GM21423 (cell line): Measurements from ENCODE around the gene KRT71.
"Not testable (repeated sequence)": the region's sequence is repeated elsewhere in the genome, so short reads cannot be mapped to it uniquely, and the experiment has no call there.

Experiments
- ATAC-seq: cut with Tn5 transposase; IDR thresholded peaks from one replicate; pipeline ENCODE4 v1.9.1; 2021; ENCODE audit warnings: mild to moderate bottlenecking, moderate library complexity; ENCODE audit not compliant: unreplicated experiment

The KRT71 gene

DNA sequence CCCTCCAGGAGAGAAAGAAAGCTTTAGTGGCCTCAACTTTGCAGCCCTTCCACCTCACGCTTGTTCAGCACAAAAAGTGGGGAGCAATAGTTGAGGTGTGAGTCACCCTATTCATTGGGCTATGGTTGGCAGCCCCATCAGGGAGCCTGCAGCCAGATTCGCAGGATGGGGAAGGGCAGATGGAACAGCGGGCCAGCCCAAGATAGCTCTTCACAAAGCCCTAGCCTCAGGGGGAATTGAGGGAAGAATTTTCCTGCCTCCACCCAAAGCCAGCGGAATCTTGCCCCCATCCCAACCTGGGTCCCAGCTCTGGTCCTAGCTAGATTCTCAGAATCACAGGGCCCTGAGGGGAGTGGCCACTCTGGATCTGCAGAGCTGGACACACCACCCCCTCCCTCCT, 29.1 kb downstream of the KRT71 start:
- no peak for ATAC-seq

DNA sequence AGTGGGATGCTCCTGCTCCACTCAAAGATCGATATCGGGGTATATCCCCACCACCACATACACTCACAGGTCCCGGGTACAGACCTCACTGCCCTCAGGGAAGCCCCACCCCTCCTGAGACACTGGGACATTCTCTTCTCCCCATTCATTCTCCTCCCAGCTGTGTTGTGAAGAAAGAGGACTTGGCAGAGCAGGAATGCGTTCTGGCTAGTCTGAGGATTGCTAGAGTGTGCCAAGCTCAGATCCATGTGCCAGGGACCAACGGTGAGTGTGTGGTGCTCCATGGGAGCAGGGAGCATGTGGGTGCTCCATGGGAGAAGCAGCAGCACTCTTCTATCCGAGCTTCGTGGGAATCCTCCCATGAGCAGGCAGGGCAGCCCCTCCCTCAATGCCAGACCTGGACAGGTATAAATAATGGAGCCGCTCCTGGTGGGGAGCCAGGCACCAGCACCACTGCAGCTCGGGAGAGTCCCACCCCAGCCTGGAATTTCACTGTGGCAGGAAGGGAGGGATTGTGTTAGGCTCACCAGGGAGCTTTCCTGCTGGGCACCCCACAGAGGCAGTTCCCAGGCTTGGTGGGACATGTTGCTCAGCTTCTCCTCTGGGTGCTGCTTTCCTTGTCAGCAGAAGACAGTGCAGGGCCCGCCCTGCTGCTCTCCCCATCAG, 30.5 kb downstream of the KRT71 start:
- ATAC-seq, result no peak

DNA sequence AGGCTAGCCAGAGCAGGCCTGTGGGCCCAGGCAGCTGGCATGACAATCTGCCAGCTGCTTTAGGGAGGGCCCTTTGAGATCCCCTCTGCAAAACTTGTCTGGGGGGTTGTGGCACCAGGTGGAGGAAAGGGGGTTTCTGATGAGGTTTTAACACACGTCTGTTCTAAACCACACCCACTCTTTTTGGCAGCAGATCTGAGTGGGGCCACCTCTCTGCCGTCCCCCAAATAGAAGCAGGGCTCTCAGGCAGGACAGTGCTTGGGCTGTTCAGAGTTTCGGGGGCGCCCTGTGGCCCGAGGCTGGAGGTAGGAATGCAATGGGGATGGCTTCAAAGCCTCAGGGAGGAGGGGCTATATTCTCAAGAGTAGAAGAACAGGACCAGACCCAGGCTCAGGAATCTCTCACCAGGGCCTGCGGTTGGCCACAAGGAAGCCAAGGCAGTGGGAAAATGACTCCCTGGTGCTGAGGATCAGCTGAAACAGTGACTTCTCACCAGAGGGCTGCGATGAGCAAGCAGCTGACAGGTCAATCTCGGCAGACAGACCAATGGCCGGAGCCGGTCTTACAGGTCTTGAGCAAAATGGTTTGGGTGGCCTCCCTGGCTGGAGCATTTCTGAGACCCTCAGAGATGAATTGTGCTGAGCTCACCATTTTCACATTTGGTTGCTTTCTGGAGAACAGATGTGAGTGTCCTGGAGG, 31.2 kb downstream of the KRT71 start:
- ATAC-seq, result no peak

DNA sequence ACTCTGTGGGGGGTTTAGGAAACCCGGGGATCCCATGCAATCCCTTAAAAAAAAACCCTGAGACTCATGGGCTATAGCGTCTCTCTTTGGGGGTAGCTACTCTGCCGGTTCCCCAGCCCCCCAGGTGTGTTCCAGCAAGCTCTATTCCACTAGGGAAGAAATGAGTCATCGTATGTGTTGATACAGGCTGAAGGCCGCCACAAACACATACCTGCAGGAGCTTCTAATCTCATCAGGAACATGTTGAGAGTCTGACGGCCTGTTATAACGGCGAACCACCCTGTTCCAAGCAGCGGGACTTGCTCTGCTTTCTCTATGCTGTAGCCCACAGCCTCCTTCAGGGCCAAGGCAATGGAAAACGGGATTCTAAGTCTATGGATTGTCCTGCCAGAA, 31.8 kb downstream of the KRT71 start:
- ATAC-seq, result no peak

DNA sequence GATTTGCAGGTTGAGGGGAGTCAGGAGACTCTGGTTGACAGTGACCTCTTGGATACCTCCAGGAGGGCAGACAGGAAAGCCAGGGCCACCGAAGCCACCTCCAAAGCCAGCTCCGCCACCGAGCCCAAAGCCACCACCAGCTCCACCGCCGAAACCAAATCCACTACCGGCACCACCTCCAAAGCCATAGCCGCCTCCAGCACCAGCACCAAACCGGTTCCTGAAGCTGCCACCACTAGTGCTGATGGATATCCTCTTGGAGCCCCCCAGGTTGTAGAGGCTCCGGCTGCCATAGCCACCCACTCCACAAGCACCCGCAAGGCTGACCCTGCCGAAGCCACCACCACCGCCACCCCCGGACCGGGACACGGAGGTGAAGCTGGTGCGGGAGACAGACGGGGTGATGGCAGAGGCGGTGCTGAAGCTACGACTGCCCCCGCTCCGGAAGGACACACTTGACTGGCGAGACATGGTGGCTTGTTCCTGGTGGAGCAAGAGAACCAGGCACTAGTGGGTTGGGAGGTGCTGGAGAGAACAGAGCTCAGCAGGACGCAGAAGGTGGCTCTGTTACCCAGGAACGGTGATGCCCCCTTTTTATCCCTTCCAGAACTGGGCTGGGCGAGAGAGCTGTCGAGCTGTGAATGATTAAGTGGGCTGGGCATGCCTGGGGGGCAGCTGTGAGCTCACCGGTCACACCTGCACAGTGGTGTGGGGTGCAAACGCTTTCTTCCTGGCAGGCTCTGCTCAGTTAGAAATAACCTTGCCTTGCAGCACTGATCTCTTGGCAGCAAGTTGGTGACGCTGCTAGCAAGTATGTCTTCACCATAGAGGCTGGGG, 32.9 kb downstream of the KRT71 start, which contains the start of gene KRT5:
Gene KRT5 (minus strand): TSS at position 569 of the 837 bp plus-strand sequence. CDS start 98 bp downstream, at position 471.
- ATAC-seq, result no peak

DNA sequence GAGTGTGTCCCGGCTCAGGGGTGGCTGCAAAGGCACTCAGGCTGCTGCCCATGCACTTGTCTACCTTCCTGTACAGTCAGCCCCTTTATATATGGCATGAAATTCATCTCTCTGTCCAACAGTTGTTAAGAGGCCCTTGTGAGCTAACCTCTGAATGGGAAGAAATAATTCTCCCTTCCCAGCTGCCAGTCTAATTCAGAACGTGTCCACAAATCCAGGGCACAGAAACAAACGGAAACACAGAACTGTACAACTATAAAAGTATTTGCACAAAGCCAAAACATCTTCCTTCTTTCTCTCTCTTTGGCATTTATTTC, 33.6 kb downstream of the KRT71 start:
- ATAC-seq, result no peak

DNA sequence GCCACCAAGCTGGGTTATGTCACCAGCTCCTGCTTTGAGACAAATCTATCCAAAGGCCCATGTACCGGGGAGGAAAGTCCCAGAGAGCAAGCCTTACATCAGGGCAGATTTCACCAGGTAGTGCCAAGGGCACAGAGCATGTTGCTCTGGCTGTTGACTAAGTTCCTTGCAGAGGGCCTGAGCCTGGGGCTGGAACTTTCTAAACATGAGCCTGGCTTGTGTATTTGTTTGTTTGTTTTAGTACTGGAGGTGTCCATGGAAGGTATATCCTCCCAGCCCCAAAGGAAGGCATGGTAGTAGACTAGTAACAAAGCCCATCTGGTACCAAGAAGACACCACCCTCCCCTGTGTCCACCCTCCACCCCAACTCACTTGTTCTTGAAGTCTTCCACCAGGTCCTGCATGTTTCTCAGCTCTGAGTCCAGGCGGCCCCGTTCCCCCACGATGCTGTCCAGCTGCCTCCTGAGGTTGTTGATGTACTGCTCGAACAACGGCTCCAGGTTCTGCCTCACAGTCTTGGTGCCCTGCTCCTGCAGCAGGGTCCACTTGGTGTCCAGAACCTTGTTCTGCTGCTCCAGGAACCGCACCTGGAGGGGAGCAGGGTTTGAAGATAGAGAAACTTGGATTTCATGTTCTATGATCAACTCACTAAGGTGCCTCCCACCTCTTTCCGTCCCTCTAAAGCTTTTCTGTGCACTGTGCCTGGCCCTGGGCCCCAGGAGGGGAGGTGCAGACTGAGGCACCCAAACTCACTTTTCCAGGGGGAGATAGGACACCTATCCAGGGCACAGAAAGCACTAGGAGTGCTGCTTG, 34.2 kb downstream of the KRT71 start:
- ATAC-seq, result no peak

DNA sequence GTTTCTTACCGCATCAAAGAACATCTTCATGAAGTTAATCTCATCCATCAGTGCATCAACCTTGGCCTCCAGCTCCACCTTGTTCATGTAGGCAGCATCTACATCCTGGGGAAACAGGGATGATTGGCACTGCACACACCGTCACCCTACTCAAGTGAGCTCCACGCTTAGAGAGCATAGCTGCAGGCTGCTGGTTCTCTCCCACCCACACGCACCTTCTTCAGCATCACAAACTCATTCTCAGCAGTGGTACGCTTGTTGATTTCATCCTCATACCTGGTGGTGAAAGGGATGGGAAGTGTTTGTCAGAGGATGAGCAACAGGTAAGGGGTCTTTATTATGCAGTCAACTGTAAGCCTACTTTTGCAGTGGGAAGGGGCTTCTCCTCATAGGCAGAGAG, 35.1 kb downstream of the KRT71 start:
- ATAC-seq, result no peak

DNA sequence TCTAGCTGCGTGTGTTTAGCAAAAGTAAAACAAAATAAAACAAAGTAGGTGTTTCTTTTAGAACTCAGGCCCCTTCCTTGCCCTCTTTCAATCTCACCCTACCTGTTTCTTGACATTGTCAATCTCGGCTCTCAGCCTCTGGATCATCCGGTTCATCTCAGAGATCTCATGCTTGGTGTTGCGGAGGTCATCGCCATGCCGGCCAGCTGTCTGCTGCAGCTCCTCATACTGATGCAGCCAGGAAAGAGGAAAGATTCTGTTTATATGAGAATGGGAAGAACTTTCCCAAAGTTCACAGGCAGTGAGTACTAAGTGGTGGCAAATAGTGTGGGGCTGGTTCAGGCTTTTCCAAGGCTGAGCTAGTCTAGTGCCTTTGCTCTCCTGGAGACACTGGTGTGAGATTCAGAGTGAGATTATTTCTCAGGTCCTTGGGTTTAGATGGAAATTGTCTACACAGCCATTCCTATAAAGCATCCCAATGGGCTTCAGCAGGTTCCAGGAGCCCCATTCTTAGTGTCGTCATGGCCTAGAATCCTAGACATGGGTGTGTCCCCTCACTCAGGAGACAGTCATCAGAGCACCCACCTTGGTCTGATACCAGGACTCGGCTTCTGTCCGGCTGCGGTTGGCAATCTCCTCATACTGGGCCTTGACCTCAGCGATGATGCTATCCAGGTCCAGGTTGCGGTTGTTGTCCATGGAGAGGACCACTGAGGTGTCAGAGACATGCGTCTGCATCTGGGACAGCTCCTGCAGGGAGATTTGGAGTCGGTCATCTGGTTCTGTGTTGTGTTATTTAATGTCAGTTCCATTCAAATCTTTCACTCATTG, 35.7 kb downstream of the KRT71 start:
- no peak for ATAC-seq

DNA sequence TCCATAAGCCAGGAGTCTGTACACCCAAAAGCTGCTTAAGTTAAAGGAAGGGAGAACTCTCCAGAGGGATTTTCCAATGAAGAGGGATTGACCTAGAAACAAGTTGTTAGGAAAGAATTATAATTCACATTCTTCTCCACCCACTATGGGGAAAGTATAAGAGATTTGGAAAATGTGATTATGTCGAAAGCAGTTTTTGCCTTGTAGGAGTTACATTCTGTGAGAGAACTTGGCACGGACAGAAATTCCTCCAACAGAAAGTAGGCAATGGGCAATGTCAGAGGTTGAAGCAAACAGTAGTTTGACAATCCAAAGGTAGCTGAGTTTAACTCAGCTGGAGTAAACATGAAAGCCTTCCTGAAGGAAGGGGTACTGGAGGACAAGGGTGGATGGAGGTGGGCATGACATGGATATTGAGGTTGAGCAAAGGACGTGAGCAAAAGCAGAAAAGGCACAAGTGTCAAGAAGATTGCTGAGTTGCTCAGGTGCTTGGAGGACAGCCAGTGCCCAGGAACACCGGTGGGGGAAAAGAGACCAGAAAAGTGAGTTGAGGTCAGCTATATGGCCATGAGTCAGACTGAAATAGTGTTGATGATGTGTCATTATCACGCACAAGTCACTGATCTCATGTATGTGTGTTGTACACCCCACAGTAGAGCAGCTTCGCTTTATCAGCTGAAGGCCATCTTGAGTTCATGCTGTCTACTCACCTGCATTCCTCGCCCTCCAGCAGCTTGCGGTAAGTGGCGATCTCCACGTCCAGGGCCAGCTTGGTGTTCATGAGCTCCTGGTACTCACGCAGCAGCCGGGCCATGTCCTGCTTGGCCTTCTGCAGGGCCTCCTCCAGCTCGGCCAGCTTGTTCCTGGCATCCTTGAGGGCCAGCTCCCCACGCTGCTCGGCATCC, 36.8 kb downstream of the KRT71 start:
- ATAC-seq, result no peak

DNA sequence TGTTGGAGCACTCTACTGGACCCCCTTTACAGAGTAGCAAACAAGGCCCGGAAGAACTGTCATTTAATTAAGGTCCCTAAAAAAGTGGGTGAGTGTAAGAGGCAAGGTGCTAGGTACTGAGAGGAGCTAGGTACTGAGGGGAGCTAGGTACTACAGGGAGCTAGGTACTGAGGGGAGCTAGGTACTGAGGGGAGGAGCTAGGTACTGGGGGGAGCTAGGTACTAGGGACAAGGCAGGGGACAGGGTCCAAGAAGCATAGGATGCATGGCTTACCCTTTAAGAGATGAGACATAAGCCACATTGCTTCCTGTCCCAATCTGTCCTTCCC, 37.7 kb downstream of the KRT71 start:
- no peak for ATAC-seq

DNA sequence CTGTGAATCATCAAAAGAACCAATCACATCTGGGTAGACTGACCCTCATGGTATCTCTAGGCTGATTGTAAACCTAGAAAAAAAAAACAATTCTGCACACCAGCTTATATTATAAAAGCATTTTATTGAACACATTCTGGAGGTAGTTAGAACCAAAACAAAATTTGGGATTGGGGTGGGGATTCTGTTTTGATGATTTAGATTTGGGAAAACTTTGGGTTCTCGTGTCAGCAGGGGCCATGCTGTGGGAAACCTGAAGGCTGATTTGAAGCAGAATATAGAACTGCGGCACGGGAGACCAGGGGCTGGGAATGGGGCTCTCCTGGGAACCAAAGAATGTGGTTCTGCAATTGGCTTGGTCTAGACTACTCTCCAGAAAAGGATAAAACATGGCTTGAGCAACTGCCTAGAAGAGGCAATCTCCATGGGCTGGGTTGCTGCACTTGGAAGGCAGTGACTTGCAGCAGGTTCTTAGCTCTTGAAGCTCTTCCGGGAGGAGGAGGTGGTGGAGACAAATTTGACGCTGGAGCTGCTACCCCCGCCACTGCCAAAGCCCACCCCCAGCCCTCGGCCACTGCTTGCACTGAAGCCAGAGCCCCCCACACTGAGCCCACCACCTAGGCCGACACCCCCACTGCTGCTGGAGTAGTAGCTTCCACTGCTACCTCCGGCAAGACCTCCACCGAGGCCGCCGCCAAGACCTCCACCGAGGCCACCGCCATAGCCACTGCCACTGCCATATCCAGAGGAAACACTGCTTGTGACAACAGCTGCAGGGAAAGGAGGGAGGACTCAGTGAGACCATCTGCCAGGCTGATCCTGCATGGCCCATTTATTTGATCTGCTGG, 38.2 kb downstream of the KRT71 start:
- no peak for ATAC-seq

DNA sequence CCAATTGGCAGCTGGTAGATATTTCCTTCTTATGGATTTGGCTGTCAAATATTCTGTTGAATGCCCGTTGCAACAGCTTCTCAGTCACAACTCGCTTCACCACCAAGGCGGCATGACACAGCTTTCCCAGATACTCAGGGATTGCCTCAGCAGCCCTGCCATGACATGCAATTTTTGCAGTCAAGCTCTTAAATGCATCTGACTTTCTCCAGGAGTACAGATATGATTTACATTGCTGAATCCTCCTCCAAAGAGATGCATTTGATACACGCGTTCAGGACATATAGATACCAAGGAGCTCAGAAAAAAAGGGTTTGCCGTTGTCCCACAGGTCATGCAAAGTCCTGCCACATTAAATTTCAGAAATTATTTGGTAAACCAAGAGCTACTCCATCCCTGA, 39.2 kb downstream of the KRT71 start:
- no peak for ATAC-seq

DNA sequence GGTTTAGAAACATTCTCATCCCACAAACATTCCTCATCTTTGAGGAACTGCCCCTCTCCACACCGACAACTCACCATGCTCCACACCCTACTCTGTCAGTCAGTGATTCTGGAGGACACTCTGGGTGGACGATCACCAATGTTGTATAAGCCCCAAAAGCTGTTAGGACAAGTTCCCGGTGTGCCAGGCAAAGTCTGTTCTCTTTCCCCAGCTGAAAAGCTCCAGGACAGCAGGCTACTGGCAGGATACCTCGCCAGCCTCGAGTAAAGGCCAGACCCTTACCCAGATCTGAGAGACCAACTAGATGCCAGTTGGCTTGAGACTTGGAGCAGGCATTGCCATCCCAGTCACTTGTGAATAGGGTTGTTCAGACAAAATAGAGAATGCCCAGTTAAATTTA, 44.7 kb downstream of the KRT71 start:
- ATAC-seq, result no peak

DNA sequence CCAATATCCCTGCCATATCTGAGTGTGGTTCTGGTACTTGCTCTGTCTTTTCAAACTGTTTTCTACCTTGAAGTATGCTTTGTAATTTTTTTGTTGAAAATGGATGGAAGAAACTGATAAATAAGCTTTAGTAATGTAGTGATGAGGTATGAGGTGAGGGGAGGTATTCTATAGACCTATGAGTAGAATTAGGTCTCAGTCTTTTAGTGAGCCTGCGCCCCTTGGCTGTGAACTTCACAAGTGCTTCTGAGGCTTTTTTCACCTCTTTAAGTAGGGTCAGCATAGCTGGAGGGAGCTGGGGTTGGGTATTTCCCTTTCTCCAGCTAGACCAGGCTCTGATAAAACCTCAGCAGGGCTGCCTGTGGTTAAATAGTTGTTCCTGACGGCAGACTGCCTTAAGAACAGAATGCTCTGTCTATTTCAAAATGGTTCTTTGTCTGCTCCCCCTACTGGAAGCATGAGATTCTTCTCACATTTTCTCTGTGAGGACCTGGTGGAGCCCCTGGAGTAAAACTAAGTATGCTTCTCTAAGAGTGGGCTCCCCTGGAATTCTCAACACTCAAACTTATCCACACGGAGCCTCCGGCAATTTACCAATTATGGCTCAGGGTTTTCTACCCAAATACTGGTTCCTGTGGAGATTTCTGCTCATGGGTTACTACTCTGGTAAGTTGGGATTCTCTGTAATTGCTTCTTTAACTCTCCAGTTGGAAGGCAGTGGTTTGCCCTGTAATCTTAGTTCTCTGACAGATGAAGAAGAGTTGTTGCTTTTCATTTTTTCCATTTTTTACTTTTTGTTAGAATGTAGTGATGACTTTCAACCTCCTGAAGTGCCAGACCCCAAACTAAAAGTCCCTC, 45.9 kb downstream of the KRT71 start:
- no peak for ATAC-seq

DNA sequence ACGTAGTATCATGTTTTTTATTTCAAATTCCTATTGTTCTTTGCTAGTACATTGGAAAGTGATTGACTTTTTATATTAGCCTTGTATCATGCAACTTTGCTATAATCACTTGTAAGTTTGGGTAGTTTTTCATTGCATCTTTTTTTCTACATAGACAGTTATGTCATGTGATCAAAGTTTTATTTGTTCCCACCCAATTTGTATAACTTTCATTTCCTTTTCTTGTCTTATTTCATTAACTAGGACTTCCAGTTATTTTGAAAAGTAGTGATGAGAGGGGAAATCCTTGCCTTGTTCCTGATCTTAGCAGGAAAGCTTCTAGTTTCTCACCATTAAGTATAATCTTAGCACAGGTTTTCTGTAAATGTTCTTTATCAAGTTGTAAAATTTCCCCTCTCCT, 50.1 kb downstream of the KRT71 start:
- ATAC-seq, result no peak

DNA sequence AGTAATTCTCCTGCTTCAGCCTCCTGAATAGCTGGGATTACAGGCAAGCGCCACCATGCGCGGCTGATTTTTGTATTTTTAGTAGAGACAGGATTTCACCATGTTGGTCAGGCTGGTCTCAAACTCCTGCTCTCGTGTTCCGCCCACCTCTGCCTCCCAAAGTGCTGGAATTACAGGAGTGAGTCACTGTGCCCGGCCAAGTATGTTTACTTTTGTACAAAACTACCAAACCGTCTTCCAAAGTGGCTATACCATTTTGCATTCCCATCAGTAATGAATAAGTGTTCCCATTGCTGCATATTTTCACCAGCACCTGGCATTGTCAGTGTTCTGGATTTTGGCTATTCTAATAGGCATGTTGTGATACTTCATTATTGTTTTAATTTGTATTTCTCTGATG, 51.5 kb downstream of the KRT71 start:
- no peak for ATAC-seq

DNA sequence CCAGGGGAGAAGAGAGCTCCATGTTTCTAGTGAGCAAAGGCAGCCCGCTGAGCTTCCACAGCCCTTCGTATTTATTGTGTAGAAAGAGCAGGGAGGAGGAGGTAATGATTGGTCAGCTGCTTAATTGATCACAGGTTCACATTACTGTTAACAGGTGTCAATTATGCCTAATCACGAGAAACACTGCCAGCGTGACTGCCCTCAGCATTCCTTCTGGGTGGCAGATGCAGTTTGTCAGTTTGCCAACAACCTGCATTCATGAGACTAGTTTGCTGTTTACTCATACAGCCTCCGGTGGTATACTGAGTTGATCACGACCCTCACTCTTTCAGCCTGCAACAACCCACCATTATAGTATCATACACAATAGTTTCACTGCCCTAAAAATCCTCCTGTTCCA, 52.4 kb downstream of the KRT71 start:
- not testable (repeated sequence) for ATAC-seq
